ENCODE results near the gene HCAR3.
"Not testable (repeated sequence)": the region's sequence is repeated elsewhere in the genome, so short reads cannot be mapped to it uniquely, and the experiment has no call there.

Gene HCAR3

DNA sequence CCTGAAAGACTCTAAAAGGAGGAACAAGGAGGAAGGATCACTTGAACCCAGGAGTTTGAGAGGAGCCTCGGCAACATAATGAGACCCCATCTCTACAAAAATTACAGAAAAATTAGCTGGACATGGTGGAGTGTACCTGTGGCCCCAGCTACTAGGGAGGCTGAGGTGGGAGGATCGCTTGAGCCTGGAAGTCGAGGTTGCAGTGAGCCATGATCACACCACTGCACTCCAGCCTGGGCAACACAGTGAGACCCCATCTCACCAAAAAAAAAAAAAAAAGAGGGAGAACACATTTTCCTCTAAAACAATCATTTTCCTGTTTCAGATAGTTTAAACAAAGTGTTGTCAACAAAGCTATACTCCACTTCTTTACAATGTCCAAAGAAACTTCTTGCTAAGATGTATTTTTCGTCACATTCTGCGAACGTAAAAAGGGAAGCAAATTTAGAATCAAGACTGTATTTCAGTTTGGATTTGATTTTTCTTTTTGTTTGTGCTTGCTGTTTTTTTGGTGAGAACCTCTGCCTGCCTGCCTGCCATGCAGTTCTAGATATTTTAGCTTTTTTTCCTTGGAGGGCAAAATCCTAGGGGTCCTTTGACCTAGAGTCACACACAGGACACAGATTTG lies 9.0 kb upstream of the HCAR3 start:
- no peaks in the 10 kb centered on the region for H3K27me3 ChIP-seq (replicated peaks; ENCODE audit: control insufficient read depth, insufficient read depth, low read length)
- no peak overlapping the region for H3K4me3 ChIP-seq (replicated peaks; ENCODE audit: low read depth, low read length)

DNA sequence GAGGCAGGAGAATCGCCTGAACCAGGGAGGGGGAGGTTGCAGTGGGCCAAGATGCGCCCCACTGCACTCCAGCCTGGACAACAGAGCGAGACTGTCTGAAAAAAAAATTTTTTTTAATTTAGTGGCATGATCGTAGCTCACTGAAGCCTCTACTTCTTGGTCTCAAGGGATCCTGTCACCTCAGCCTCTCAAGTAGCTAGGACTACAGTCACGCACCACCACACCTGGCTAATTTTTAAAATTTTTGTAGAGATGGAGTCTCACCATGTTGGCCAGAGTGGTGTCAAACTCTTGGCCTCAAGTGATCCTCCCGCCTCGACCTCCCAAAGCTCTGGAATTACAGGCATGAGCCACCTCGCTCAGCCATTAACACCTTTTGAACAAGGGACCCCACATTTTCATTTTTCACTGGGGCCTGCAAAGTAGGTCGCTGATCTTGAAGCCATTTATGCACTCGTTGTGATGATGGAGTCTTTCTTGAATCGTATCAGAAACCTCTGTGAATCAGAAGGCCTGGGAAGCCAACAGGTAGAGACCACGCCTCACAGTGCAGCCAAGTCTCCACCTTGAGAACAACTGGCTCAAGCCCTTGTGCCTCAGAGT lies 8.1 kb upstream of the HCAR3 start:
- peak; percentile 71 for DNase-seq (ENCODE audit: extremely low read depth, insufficient read length)
- no peaks in the 10 kb centered on the region for H3K36me3 ChIP-seq (ENCODE audit: control insufficient read depth, insufficient read depth, low read length)
- TF ChIP-seq, protein P1, sequence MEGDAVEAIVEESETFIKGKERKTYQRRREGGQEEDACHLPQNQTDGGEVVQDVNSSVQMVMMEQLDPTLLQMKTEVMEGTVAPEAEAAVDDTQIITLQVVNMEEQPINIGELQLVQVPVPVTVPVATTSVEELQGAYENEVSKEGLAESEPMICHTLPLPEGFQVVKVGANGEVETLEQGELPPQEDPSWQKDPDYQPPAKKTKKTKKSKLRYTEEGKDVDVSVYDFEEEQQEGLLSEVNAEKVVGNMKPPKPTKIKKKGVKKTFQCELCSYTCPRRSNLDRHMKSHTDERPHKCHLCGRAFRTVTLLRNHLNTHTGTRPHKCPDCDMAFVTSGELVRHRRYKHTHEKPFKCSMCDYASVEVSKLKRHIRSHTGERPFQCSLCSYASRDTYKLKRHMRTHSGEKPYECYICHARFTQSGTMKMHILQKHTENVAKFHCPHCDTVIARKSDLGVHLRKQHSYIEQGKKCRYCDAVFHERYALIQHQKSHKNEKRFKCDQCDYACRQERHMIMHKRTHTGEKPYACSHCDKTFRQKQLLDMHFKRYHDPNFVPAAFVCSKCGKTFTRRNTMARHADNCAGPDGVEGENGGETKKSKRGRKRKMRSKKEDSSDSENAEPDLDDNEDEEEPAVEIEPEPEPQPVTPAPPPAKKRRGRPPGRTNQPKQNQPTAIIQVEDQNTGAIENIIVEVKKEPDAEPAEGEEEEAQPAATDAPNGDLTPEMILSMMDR (IDR thresholded peaks at IDR 0.05; ENCODE audit: insufficient read depth, low read length, poor library complexity, severe bottlenecking) = no peak
- no peak overlapping the region for H3K4me3 ChIP-seq (replicated peaks; ENCODE audit: low read depth, low read length)
- H3K27me3 ChIP-seq (replicated peaks; ENCODE audit: control insufficient read depth, insufficient read depth, low read length) = no peaks in the 10 kb centered on the region

More for the DNA sequence above, 9.0 kb upstream of the HCAR3 start:
- H3K36me3 ChIP-seq (ENCODE audit: control insufficient read depth, insufficient read depth, low read length) = no peaks in the 10 kb centered on the region
- TF ChIP-seq, protein P1 (IDR thresholded peaks at IDR 0.05; ENCODE audit: insufficient read depth, low read length, poor library complexity, severe bottlenecking) = no peak
- no peak for DNase-seq (ENCODE audit: extremely low read depth, insufficient read length)

DNA sequence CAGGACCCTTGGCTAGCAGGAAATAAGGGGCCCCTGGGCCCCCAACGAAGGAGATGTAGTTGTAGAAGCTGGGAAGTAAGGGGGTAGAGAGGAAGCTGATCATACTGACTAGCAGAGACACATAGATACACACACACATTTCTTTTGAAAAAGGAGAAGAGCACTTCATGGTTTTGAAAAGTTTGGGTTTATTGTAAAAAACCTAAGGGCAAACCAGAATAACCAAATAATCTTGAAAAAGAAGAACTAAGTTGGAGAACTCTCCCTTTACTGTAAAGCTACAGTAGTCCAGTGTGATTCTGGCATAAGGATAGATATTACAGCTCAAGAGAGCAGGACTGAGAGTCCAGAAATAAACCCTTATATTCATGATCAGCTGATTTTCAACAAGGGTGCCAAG lies 5.8 kb upstream of the HCAR3 start:
- no peak for DNase-seq (ENCODE audit: extremely low read depth, insufficient read length)
- Histone ChIP-seq H3K36me3 (ENCODE audit: control insufficient read depth, insufficient read depth, low read length) (no peaks in the 10 kb centered on the region), H3K4me3 (replicated peaks; ENCODE audit: low read depth, low read length) (no peak overlapping the region), H3K27me3 (replicated peaks; ENCODE audit: control insufficient read depth, insufficient read depth, low read length) (no peaks in the 10 kb centered on the region)
- TF ChIP-seq, protein P1 (IDR thresholded peaks at IDR 0.05; ENCODE audit: insufficient read depth, low read length, poor library complexity, severe bottlenecking) = no peak

DNA sequence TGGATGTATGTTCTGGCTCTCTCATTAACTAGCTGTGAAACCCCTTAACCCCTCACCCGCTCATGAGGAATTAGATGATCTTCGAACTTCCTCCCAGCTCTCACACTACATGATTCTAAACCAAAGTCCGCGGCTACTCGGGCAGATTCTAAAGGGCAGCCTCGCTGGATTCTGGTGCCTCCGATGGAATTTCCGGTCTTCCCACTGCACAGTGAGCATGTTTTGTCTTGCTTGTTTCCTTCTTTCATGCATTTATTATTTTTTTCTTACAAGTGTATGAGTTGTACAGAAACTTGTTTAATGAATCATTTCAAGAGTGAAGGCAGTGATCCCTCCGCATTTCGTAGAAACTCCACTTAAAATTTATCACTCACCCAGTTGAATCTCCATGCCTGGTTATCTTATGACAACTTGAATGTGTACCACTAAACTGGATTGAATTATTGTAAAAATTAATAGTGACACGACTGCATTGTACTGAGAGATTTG lies 4.5 kb upstream of the HCAR3 start:
- Histone ChIP-seq H3K27me3 (replicated peaks; ENCODE audit: control insufficient read depth, insufficient read depth, low read length) (no peaks in the 10 kb centered on the region), H3K36me3 (ENCODE audit: control insufficient read depth, insufficient read depth, low read length) (no peaks in the 10 kb centered on the region), H3K4me3 (replicated peaks; ENCODE audit: low read depth, low read length) (no peak overlapping the region)
- TF ChIP-seq, protein P1 (IDR thresholded peaks at IDR 0.05; ENCODE audit: insufficient read depth, low read length, poor library complexity, severe bottlenecking) = no peak
- DNase-seq (ENCODE audit: extremely low read depth, insufficient read length) = peak; percentile 69

DNA sequence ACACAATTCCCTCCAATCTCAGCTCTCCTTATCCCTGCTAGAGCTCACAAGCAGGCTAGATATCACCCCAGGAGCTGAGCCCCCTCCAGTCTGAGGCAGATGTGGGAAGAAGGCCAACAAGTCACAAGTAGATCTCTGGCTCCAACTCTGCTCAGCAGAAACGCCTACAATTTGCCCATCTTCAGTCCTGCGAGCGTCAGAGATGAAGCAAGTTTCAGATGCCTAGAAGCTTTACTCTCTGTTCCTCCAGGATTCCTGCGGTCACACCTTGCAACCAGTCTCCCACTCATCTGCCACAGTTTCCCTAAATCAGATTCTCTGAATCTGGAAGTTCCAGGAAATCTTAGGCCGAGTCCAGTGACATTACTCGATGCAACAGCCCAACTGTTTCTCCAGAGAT lies 1.4 kb downstream of the HCAR3 start:
- DNase-seq (ENCODE audit: extremely low read depth, insufficient read length); H3K27me3 ChIP-seq (replicated peaks; ENCODE audit: control insufficient read depth, insufficient read depth, low read length); H3K4me3 ChIP-seq (replicated peaks; ENCODE audit: low read depth, low read length); H3K36me3 ChIP-seq (ENCODE audit: control insufficient read depth, insufficient read depth, low read length): not testable (repeated sequence)

DNA sequence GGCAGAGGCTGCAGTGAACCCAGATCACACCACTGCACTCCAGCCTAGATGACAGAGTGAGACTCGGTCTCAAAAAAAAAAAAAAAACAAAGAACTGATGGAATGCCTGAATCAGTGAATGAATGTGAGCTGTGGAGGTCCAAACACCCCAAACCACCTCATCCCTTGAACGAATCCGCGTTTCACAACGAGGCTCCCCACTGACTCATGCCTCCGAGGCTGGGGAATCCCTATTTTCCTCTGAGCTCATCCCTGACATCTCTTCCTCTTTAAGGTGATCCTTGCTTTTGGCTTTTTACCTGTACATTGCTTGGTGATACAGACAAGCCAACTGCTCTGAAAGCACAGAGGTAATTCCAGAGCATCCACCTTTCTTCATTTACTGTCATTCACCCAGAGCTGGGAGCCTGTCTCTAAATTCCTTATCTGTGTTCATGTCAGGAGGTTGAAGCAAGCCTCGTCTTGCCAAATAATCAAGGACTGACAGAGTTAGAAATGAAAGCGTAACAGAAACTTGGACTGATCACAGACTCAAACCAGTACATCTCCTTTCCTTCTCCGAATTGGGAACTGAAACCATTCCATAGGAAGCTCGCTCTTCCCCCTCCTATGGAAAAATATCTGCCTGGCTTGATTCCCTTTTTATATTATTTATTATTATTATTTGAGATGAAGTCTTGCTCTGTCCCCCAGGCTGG lies 3.0 kb downstream of the HCAR3 start:
- H3K4me3 ChIP-seq (replicated peaks; ENCODE audit: low read depth, low read length); H3K36me3 ChIP-seq (ENCODE audit: control insufficient read depth, insufficient read depth, low read length); H3K27me3 ChIP-seq (replicated peaks; ENCODE audit: control insufficient read depth, insufficient read depth, low read length); DNase-seq (ENCODE audit: extremely low read depth, insufficient read length): not testable (repeated sequence)

DNA sequence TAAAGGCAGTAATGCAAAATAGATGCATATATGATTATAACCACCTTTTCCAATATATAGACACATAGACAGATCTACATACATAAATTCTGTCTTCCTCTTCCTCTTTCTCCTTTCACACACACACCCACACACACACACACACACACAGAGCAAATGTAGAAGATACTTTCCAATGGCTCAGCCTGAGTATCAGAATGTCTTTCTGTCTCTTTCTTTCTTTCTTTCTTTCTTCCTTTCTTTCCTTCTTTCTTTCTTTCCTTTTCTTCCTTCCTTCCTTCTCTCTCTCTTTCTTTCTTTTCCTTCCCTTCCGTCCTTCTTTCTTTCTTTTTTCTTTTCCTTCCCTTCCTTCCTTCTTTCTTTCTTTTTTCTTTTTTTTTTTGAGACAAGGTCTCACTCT lies 5.3 kb downstream of the HCAR3 start:
- H3K36me3 ChIP-seq (ENCODE audit: control insufficient read depth, insufficient read depth, low read length); H3K4me3 ChIP-seq (replicated peaks; ENCODE audit: low read depth, low read length); H3K27me3 ChIP-seq (replicated peaks; ENCODE audit: control insufficient read depth, insufficient read depth, low read length); DNase-seq (ENCODE audit: extremely low read depth, insufficient read length): not testable (repeated sequence)

DNA sequence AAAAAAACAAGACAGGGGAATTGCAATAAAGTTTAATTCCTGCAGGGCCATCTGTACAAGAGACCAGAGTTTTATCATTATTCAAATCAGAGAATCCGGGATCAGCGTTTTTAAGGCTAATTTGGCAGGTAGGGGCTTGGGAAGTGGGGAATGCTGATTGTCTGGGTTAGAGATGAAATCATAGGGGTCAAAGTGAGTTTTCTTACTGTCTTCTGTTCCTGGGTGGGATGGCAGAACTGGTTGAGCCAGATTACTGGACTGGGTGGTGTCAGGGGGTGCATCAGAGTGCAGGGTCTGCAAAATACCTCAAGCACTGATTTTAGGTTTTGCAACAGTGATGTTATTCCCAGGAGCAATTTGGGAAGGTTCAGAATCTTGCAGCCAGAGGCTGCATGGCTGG lies 6.3 kb downstream of the HCAR3 start:
- H3K36me3 ChIP-seq (ENCODE audit: control insufficient read depth, insufficient read depth, low read length); DNase-seq (ENCODE audit: extremely low read depth, insufficient read length); H3K4me3 ChIP-seq (replicated peaks; ENCODE audit: low read depth, low read length); H3K27me3 ChIP-seq (replicated peaks; ENCODE audit: control insufficient read depth, insufficient read depth, low read length): not testable (repeated sequence)

DNA sequence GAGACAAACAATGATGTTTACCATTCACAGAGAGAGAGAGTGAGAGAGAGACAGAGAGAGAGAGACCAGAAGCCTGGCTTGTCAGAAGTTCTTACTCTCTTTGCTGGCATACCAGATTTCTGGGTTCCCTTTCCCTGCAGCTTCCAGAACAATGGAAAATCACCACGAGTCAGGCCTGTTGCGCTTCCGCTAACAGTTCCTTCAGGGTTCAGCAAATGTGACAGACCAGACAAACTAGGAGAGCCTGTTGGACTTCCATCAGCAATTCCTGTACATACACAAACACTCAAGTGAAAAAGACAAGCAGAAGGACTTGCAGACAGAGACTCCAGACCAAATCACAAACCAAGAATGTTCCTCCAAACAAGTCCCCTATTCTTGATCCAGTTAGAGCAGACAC lies 7.3 kb downstream of the HCAR3 start:
- H3K27me3 ChIP-seq (replicated peaks; ENCODE audit: control insufficient read depth, insufficient read depth, low read length); DNase-seq (ENCODE audit: extremely low read depth, insufficient read length); H3K36me3 ChIP-seq (ENCODE audit: control insufficient read depth, insufficient read depth, low read length); H3K4me3 ChIP-seq (replicated peaks; ENCODE audit: low read depth, low read length): not testable (repeated sequence)

DNA sequence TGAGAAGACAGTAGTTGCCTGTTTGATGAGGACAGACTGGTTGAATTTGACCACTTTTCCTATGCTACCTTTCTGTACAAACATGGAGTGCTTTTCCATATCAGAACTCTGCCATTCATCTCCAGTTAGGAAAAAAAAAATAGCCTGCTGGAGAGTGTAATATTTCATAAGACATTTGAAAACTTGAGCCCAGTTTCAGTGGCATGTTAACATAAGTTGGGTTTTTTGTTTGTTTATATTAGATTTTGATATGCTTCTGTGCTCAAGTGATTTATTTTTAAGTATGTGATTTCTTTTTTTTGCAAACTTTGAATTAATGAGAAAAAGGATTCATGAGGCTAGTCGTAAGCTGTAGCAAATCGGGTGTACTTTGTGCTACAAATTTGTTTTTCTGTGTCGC lies 12.8 kb downstream of the HCAR3 start:
- not testable (repeated sequence) for DNase-seq (ENCODE audit: extremely low read depth, insufficient read length); H3K4me3 ChIP-seq (replicated peaks; ENCODE audit: low read depth, low read length); H3K27me3 ChIP-seq (replicated peaks; ENCODE audit: control insufficient read depth, insufficient read depth, low read length); H3K36me3 ChIP-seq (ENCODE audit: control insufficient read depth, insufficient read depth, low read length)
